Activated CD8-positive, alpha-beta T cell treated with anti-CD3 and anti-CD28 coated beads for 36 hours (primary cell): ENCODE data around the gene TEDDM1. TPM values are rescaled to one million over a fixed set of nuclear protein-coding genes. Genes with fewer than 3 reads are reported as not detected.

Experiments used
- ATAC-seq: fragments of 200-7000 bp; cut with Tn5 transposase; one replicate; pipeline ENCODE4 v1.10.0; 2021; ENCODE audit warnings: mild to moderate bottlenecking, moderate library complexity
- CTCF ChIA-PET: fragments of 350-600 bp; sonication (Branson Sonifier 250); formaldehyde crosslinking; loops from one replicate; lab custom pipeline; 2021; ENCODE audit warnings: antibody characterized with exemption; lab: Charles Lee
- POLR2A ChIA-PET: fragments of 350-600 bp; sonication (Branson Sonifier 250); formaldehyde crosslinking; loops from one replicate; lab custom pipeline; 2021; ENCODE audit warnings: antibody characterized with exemption; lab: Charles Lee
- DNase-seq: peaks from one replicate; pipeline ENCODE4 v3.0.0-alpha.2; 2020
- H3K27ac Mint-ChIP-seq: one replicate; pipeline ENCODE4 v1.8.0; 2021; ENCODE audit warnings: mild to moderate bottlenecking, mixed read lengths
- H3K27me3 Mint-ChIP-seq: one replicate; pipeline ENCODE4 v1.8.0; 2021; ENCODE audit warnings: mixed read lengths
- H3K36me3 Mint-ChIP-seq: one replicate; pipeline ENCODE4 v1.8.0; 2021; ENCODE audit warnings: low read depth, mixed read lengths
- H3K4me1 Mint-ChIP-seq: one replicate; pipeline ENCODE4 v1.8.0; 2021; ENCODE audit warnings: low read depth, mixed read lengths
- H3K4me3 Mint-ChIP-seq: one replicate; pipeline ENCODE4 v1.8.0; 2021; ENCODE audit warnings: mild to moderate bottlenecking, moderate library complexity, mixed read lengths
- H3K9me3 Mint-ChIP-seq: one replicate; pipeline ENCODE4 v1.8.0; 2021; ENCODE audit warnings: mixed read lengths
- CTCF ChIP-seq: fragments of 200-600 bp; IDR thresholded peaks from one replicate; pipeline ENCODE4 v1.8.0; 2022; ENCODE audit warnings: antibody characterized with exemption, mild to moderate bottlenecking
- intact Hi-C: fragments of 100-400 bp; cut with micrococcal nuclease; formaldehyde crosslinking; loops from one replicate; pipeline ENCODE4 v1.10.0; 2022
- total RNA-seq, 2 experiments: library from RNA; stranded (reverse); gene quantifications; one replicate each; pipeline ENCODE4 v1.2.3, GENCODE V29; 2021

Gene TEDDM1
- total RNA-seq, 2 experiments from 2014 or later: not detected

GRCh38 chr1:182355723-182356098 is 44.8 kb downstream of the TEDDM1 start:
- DNase-seq: no peak
- ChIA-PET POLR2A (no interaction called here), CTCF (interaction anchor here (0.9 kb wide), 1 partner anchor 212 kb away, joined by 3 read pairs; no protein-coding TSS in a partner anchor)
- Mint-ChIP-seq H3K27ac (no peak overlapping the region), H3K9me3 (no peaks in the 10 kb centered on the region), H3K36me3 (no peaks in the 10 kb centered on the region), H3K4me3 (no peak overlapping the region), H3K4me1 (no peaks in the 10 kb centered on the region), H3K27me3 (no peaks in the 10 kb centered on the region)
- ATAC-seq: no peak
- TF ChIP-seq CTCF: no peak
- intact Hi-C loops: no loop called here

GRCh38 chr1:182351790-182352364 is 48.6 kb downstream of the TEDDM1 start:
- H3K4me3 Mint-ChIP-seq: no peak overlapping the region
- POLR2A ChIA-PET: no interaction called here
- H3K9me3 Mint-ChIP-seq: no peaks in the 10 kb centered on the region
- H3K4me1 Mint-ChIP-seq: no peaks in the 10 kb centered on the region
- no peaks in the 10 kb centered on the region for H3K27me3 Mint-ChIP-seq
- no peak for ATAC-seq
- intact Hi-C loops: no loop called here
- H3K36me3 Mint-ChIP-seq: no peaks in the 10 kb centered on the region
- DNase-seq: no peak
- H3K27ac Mint-ChIP-seq: no peak overlapping the region
- TF ChIP-seq CTCF: no peak
- CTCF ChIA-PET: no interaction called here

GRCh38 chr1:182350839-182351238 is 49.6 kb downstream of the TEDDM1 start:
- Mint-ChIP-seq H3K4me3 (no peak overlapping the region), H3K9me3 (no peaks in the 10 kb centered on the region), H3K27me3 (no peaks in the 10 kb centered on the region), H3K4me1 (no peaks in the 10 kb centered on the region), H3K27ac (no peak overlapping the region), H3K36me3 (no peaks in the 10 kb centered on the region)
- ATAC-seq: no peak
- intact Hi-C loops: no loop called here
- no peak for TF ChIP-seq CTCF
- no peak for DNase-seq
- ChIA-PET CTCF (interaction anchor here (1.5 kb wide), 1 partner anchor 11 kb away, joined by 4 read pairs; no protein-coding TSS in a partner anchor), POLR2A (no interaction called here)

- intact Hi-C loops: no loop called here
- H3K4me3 Mint-ChIP-seq: no peak overlapping the region
- CTCF ChIA-PET: interaction anchor here (1.5 kb wide), 1 partner anchor 9 kb away, joined by 4 read pairs; no protein-coding TSS in a partner anchor
These were observed 51.3 kb downstream of the TEDDM1 start for GRCh38 chr1:182348961-182349747.

More at GRCh38 chr1:182348961-182349747, 51.3 kb downstream of the TEDDM1 start:
- no peaks in the 10 kb centered on the region for H3K9me3 Mint-ChIP-seq
- H3K4me1 Mint-ChIP-seq: no peaks in the 10 kb centered on the region
- TF ChIP-seq CTCF: no peak
- H3K36me3 Mint-ChIP-seq: no peaks in the 10 kb centered on the region
- DNase-seq (no peak), ATAC-seq (no peak)
- H3K27me3 Mint-ChIP-seq: no peaks in the 10 kb centered on the region
- H3K27ac Mint-ChIP-seq: no peak overlapping the region
- POLR2A ChIA-PET: no interaction called here

Other genes starting within 250 kb of the TEDDM1 start
- gene GLUL, start 8.9 kb downstream of the TEDDM1 start, total RNA-seq: 10 to 100 TPM; 50.6 to 52.8 TPM
- not detected for gene RGSL1, start 49.5 kb upstream of the TEDDM1 start, total RNA-seq
- gene RNASEL, start 188.6 kb upstream of the TEDDM1 start, total RNA-seq: 1 to 10 TPM; 3.7 TPM
- gene RGS16, start 203.7 kb upstream of the TEDDM1 start, total RNA-seq: 10 to 100 TPM; 33.8 to 35.6 TPM